GM23338 (cell line): Measurements from ENCODE around the gene KIF17.

Source experiments
- CREB1 ChIP-seq: fragments of 250-450 bp; sonication (Bioruptor Pico); IDR thresholded peaks from 2 replicates; pipeline ENCODE4 v1.5.0; 2020; ENCODE audit warnings: low read depth, mild to moderate bottlenecking, moderate library complexity
- EZH2 ChIP-seq: fragments of 200-600 bp; sonication (generic); IDR thresholded peaks from one replicate; pipeline ENCODE4 v1.8.0; 2017; ENCODE audit warnings: antibody characterized with exemption, mild to moderate bottlenecking, low read depth; ENCODE audit not compliant: unreplicated experiment
- EZH2phosphoT487 ChIP-seq: fragments of 200-600 bp; sonication (generic); IDR thresholded peaks from one replicate; pipeline ENCODE4 v1.8.1; 2018; ENCODE audit warnings: antibody characterized with exemption; ENCODE audit not compliant: unreplicated experiment
- JUNB ChIP-seq: IDR thresholded peaks from one replicate; pipeline ENCODE4 v1.6.1; 2016; ENCODE audit warnings: antibody characterized with exemption; ENCODE audit not compliant: unreplicated experiment
- NANOG ChIP-seq: IDR thresholded peaks from 2 replicates; pipeline ENCODE4 v1.6.1; 2016; ENCODE audit warnings: antibody characterized with exemption, borderline replicate concordance
- POLR2AphosphoS5 ChIP-seq: IDR thresholded peaks from 2 replicates; pipeline ENCODE4 v1.6.1; 2016; ENCODE audit warnings: antibody characterized with exemption, low read depth
- STAT1 ChIP-seq: IDR thresholded peaks from one replicate; pipeline ENCODE4 v1.6.1; 2016; ENCODE audit warnings: antibody characterized with exemption; ENCODE audit not compliant: unreplicated experiment
- ZNF114 ChIP-seq: fragments of 250-450 bp; sonication (Bioruptor Pico); IDR thresholded peaks from 2 replicates; pipeline ENCODE4 v1.5.0; 2020; ENCODE audit warnings: mild to moderate bottlenecking, moderate library complexity
- ZNF331 ChIP-seq: fragments of 250-450 bp; sonication (Bioruptor Pico); IDR thresholded peaks from 2 replicates; pipeline ENCODE4 v1.5.0; 2020; ENCODE audit warnings: low read depth, mild to moderate bottlenecking, moderate library complexity
- TF ChIP-seq, protein P1 (sequence below), 2 experiments: fragments of 200-600 bp in 1 of 2; sonication (generic) in 1 of 2; conservative IDR thresholded peaks; 2 replicates each; pipeline versions ENCODE4 v1.5.1 to v1.6.1; 2016 to 2017; ENCODE audit warnings: antibody characterized with exemption in 2 of 2, low read depth in 2 of 2, mild to moderate bottlenecking in 2 of 2, moderate library complexity in 1 of 2
- TF ChIP-seq, protein P2 (sequence below): IDR thresholded peaks from 2 replicates; pipeline ENCODE4 v1.6.1; 2016; ENCODE audit warnings: antibody characterized with exemption
- TF ChIP-seq, protein P3 (sequence below): IDR thresholded peaks from one replicate; pipeline ENCODE4 v1.6.1; 2018; ENCODE audit warnings: antibody characterized with exemption; ENCODE audit not compliant: unreplicated experiment
- TF ChIP-seq, protein P4 (sequence below): fragments of 250-450 bp; sonication (Bioruptor Pico); IDR thresholded peaks from 2 replicates; pipeline ENCODE4 v1.5.0; 2020; ENCODE audit warnings: mild to moderate bottlenecking, moderate library complexity

DNA sequence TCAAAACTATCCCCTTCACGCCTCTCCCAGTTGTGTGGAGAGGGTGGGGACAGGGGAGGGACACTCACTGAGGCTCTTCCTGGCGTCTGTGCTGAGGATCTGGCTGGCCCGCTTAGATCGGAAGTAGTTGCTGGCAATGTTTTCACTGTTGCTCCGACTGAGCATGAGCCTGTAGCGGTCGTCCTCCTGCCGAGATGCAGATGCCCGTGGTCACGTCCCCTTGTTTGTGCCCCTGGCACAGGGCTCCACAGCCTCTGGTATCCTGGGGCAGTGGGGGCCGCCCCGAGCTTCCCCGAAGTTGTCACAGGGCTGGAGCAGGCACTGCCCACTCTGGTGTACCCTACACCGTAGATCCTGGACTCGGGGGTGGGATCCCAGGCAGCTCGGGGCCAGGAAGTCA, 51.7 kb downstream of the KIF17 start:
- TF ChIP-seq, protein P1, sequence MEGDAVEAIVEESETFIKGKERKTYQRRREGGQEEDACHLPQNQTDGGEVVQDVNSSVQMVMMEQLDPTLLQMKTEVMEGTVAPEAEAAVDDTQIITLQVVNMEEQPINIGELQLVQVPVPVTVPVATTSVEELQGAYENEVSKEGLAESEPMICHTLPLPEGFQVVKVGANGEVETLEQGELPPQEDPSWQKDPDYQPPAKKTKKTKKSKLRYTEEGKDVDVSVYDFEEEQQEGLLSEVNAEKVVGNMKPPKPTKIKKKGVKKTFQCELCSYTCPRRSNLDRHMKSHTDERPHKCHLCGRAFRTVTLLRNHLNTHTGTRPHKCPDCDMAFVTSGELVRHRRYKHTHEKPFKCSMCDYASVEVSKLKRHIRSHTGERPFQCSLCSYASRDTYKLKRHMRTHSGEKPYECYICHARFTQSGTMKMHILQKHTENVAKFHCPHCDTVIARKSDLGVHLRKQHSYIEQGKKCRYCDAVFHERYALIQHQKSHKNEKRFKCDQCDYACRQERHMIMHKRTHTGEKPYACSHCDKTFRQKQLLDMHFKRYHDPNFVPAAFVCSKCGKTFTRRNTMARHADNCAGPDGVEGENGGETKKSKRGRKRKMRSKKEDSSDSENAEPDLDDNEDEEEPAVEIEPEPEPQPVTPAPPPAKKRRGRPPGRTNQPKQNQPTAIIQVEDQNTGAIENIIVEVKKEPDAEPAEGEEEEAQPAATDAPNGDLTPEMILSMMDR (conservative IDR thresholded peaks at IDR 0.05; ENCODE audit: low read depth in 2 of 2) = no peak
- TF ChIP-seq POLR2AphosphoS5 = no peak
- TF ChIP-seq EZH2 = no peak
- TF ChIP-seq NANOG = no peak
- no peak for TF ChIP-seq STAT1
- no peak for TF ChIP-seq CREB1
- TF ChIP-seq, protein P2, sequence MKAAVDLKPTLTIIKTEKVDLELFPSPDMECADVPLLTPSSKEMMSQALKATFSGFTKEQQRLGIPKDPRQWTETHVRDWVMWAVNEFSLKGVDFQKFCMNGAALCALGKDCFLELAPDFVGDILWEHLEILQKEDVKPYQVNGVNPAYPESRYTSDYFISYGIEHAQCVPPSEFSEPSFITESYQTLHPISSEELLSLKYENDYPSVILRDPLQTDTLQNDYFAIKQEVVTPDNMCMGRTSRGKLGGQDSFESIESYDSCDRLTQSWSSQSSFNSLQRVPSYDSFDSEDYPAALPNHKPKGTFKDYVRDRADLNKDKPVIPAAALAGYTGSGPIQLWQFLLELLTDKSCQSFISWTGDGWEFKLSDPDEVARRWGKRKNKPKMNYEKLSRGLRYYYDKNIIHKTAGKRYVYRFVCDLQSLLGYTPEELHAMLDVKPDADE = no peak
- TF ChIP-seq, protein P3, sequence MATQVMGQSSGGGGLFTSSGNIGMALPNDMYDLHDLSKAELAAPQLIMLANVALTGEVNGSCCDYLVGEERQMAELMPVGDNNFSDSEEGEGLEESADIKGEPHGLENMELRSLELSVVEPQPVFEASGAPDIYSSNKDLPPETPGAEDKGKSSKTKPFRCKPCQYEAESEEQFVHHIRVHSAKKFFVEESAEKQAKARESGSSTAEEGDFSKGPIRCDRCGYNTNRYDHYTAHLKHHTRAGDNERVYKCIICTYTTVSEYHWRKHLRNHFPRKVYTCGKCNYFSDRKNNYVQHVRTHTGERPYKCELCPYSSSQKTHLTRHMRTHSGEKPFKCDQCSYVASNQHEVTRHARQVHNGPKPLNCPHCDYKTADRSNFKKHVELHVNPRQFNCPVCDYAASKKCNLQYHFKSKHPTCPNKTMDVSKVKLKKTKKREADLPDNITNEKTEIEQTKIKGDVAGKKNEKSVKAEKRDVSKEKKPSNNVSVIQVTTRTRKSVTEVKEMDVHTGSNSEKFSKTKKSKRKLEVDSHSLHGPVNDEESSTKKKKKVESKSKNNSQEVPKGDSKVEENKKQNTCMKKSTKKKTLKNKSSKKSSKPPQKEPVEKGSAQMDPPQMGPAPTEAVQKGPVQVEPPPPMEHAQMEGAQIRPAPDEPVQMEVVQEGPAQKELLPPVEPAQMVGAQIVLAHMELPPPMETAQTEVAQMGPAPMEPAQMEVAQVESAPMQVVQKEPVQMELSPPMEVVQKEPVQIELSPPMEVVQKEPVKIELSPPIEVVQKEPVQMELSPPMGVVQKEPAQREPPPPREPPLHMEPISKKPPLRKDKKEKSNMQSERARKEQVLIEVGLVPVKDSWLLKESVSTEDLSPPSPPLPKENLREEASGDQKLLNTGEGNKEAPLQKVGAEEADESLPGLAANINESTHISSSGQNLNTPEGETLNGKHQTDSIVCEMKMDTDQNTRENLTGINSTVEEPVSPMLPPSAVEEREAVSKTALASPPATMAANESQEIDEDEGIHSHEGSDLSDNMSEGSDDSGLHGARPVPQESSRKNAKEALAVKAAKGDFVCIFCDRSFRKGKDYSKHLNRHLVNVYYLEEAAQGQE = no peak
- TF ChIP-seq EZH2phosphoT487 = no peak
- TF ChIP-seq JUNB = no peak
- no peak for TF ChIP-seq ZNF331 (CRISPR knock-in tag)
- no peak for TF ChIP-seq ZNF114 (CRISPR knock-in tag)
- TF ChIP-seq, protein P4, sequence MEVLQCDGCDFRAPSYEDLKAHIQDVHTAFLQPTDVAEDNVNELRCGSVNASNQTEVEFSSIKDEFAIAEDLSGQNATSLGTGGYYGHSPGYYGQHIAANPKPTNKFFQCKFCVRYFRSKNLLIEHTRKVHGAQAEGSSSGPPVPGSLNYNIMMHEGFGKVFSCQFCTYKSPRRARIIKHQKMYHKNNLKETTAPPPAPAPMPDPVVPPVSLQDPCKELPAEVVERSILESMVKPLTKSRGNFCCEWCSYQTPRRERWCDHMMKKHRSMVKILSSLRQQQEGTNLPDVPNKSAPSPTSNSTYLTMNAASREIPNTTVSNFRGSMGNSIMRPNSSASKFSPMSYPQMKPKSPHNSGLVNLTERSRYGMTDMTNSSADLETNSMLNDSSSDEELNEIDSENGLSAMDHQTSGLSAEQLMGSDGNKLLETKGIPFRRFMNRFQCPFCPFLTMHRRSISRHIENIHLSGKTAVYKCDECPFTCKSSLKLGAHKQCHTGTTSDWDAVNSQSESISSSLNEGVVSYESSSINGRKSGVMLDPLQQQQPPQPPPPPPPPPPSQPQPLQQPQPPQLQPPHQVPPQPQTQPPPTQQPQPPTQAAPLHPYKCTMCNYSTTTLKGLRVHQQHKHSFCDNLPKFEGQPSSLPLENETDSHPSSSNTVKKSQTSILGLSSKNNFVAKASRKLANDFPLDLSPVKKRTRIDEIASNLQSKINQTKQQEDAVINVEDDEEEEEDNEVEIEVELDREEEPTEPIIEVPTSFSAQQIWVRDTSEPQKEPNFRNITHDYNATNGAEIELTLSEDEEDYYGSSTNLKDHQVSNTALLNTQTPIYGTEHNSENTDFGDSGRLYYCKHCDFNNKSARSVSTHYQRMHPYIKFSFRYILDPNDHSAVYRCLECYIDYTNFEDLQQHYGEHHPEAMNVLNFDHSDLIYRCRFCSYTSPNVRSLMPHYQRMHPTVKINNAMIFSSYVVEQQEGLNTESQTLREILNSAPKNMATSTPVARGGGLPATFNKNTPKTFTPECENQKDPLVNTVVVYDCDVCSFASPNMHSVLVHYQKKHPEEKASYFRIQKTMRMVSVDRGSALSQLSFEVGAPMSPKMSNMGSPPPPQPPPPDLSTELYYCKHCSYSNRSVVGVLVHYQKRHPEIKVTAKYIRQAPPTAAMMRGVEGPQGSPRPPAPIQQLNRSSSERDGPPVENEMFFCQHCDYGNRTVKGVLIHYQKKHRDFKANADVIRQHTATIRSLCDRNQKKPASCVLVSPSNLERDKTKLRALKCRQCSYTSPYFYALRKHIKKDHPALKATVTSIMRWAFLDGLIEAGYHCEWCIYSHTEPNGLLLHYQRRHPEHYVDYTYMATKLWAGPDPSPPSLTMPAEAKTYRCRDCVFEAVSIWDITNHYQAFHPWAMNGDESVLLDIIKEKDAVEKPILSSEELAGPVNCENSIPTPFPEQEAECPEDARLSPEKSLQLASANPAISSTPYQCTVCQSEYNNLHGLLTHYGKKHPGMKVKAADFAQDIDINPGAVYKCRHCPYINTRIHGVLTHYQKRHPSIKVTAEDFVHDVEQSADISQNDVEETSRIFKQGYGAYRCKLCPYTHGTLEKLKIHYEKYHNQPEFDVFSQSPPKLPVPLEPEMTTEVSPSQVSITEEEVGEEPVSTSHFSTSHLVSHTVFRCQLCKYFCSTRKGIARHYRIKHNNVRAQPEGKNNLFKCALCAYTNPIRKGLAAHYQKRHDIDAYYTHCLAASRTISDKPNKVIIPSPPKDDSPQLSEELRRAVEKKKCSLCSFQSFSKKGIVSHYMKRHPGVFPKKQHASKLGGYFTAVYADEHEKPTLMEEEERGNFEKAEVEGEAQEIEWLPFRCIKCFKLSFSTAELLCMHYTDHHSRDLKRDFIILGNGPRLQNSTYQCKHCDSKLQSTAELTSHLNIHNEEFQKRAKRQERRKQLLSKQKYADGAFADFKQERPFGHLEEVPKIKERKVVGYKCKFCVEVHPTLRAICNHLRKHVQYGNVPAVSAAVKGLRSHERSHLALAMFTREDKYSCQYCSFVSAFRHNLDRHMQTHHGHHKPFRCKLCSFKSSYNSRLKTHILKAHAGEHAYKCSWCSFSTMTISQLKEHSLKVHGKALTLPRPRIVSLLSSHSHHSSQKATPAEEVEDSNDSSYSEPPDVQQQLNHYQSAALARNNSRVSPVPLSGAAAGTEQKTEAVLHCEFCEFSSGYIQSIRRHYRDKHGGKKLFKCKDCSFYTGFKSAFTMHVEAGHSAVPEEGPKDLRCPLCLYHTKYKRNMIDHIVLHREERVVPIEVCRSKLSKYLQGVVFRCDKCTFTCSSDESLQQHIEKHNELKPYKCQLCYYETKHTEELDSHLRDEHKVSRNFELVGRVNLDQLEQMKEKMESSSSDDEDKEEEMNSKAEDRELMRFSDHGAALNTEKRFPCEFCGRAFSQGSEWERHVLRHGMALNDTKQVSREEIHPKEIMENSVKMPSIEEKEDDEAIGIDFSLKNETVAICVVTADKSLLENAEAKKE (CRISPR knock-in tag) = no peak
